ENCODE results near the gene ZNF783.

The ZNF783 gene

GRCh38 chr7:149291036-149291780, 29.2 kb downstream of the ZNF783 start:
- no peaks in the 10 kb centered on the region for H3K9me3 ChIP-seq (ENCODE audit: control insufficient read depth, insufficient read depth, low read depth, low read length)
- H3K9ac ChIP-seq (ENCODE audit: low read length): no peak overlapping the region
- H3K27me3 ChIP-seq (ENCODE audit: control insufficient read depth, insufficient read depth, low read length): peaks cover 4% of the 10 kb centered on the region; the same call in 1 of the 2 replicates
- peaks cover under 1% of the 10 kb centered on the region; the same call in 1 of the 2 replicates for H3K4me1 ChIP-seq (ENCODE audit: control insufficient read depth, insufficient read depth, low read length)
- H3K36me3 ChIP-seq (ENCODE audit: control insufficient read depth, insufficient read depth, low read length): peaks cover 7% of the 10 kb centered on the region; the same call in 1 of the 2 replicates
- no peak overlapping the region for H3K4me3 ChIP-seq (ENCODE audit: low read depth, low read length)
- no peak overlapping the region for H3K27ac ChIP-seq (ENCODE audit: low read depth, low read length)

GRCh38 chr7:149291781-149292461, 29.9 kb downstream of the ZNF783 start:
- no peaks in the 10 kb centered on the region for H3K27me3 ChIP-seq (ENCODE audit: control insufficient read depth, insufficient read depth, low read length)
- no peak overlapping the region for H3K4me3 ChIP-seq (ENCODE audit: low read depth, low read length)

GRCh38 chr7:149292462-149292823, 30.4 kb downstream of the ZNF783 start:
- Histone ChIP-seq H3K27me3 (ENCODE audit: control insufficient read depth, insufficient read depth, low read length) (no peaks in the 10 kb centered on the region), H3K27ac (ENCODE audit: low read depth, low read length) (no peak overlapping the region), H3K9ac (ENCODE audit: low read length) (no peak overlapping the region), H3K4me3 (ENCODE audit: low read depth, low read length) (no peak overlapping the region), H3K4me1 (ENCODE audit: control insufficient read depth, insufficient read depth, low read length) (no peaks in the 10 kb centered on the region), H3K36me3 (ENCODE audit: control insufficient read depth, insufficient read depth, low read length) (peaks cover 7% of the 10 kb centered on the region; the same call in 1 of the 2 replicates), H3K9me3 (ENCODE audit: control insufficient read depth, insufficient read depth, low read depth, low read length) (no peaks in the 10 kb centered on the region)

More at GRCh38 chr7:149291781-149292461, 29.9 kb downstream of the ZNF783 start:
- Histone ChIP-seq H3K4me1 (ENCODE audit: control insufficient read depth, insufficient read depth, low read length) (no peaks in the 10 kb centered on the region), H3K27ac (ENCODE audit: low read depth, low read length) (no peak overlapping the region), H3K9ac (ENCODE audit: low read length) (no peak overlapping the region), H3K36me3 (ENCODE audit: control insufficient read depth, insufficient read depth, low read length) (peaks cover 7% of the 10 kb centered on the region; the same call in 1 of the 2 replicates), H3K9me3 (ENCODE audit: control insufficient read depth, insufficient read depth, low read depth, low read length) (no peaks in the 10 kb centered on the region)

- peaks cover 7% of the 10 kb centered on the region; the same call in 1 of the 2 replicates for H3K36me3 ChIP-seq (ENCODE audit: control insufficient read depth, insufficient read depth, low read length)
- no peaks in the 10 kb centered on the region for H3K9me3 ChIP-seq (ENCODE audit: control insufficient read depth, insufficient read depth, low read depth, low read length)
- H3K9ac ChIP-seq (ENCODE audit: low read length): no peak overlapping the region
- no peaks in the 10 kb centered on the region for H3K27me3 ChIP-seq (ENCODE audit: control insufficient read depth, insufficient read depth, low read length)
- H3K27ac ChIP-seq (ENCODE audit: low read depth, low read length): no peak overlapping the region
- H3K4me1 ChIP-seq (ENCODE audit: control insufficient read depth, insufficient read depth, low read length): no peaks in the 10 kb centered on the region
- no peak overlapping the region for H3K4me3 ChIP-seq (ENCODE audit: low read depth, low read length)
Observed at GRCh38 chr7:149293338-149293737, 31.3 kb downstream of the ZNF783 start.

GRCh38 chr7:149293946-149294633, 32.1 kb downstream of the ZNF783 start:
- Histone ChIP-seq H3K27ac (ENCODE audit: low read depth, low read length) (no peak overlapping the region), H3K9ac (ENCODE audit: low read length) (no peak overlapping the region), H3K27me3 (ENCODE audit: control insufficient read depth, insufficient read depth, low read length) (no peaks in the 10 kb centered on the region), H3K36me3 (ENCODE audit: control insufficient read depth, insufficient read depth, low read length) (peaks cover 7% of the 10 kb centered on the region; the same call in 1 of the 2 replicates), H3K4me3 (ENCODE audit: low read depth, low read length) (no peak overlapping the region), H3K4me1 (ENCODE audit: control insufficient read depth, insufficient read depth, low read length) (no peaks in the 10 kb centered on the region), H3K9me3 (ENCODE audit: control insufficient read depth, insufficient read depth, low read depth, low read length) (peaks cover 7% of the 10 kb centered on the region)

GRCh38 chr7:149294634-149295480, 32.9 kb downstream of the ZNF783 start:
- Histone ChIP-seq H3K9me3 (ENCODE audit: control insufficient read depth, insufficient read depth, low read depth, low read length) (peaks cover 10% of the 10 kb centered on the region), H3K27ac (ENCODE audit: low read depth, low read length) (no peak overlapping the region), H3K4me1 (ENCODE audit: control insufficient read depth, insufficient read depth, low read length) (no peaks in the 10 kb centered on the region), H3K36me3 (ENCODE audit: control insufficient read depth, insufficient read depth, low read length) (peaks cover 7% of the 10 kb centered on the region; the same call in 1 of the 2 replicates), H3K9ac (ENCODE audit: low read length) (no peak overlapping the region), H3K4me3 (ENCODE audit: low read depth, low read length) (no peak overlapping the region), H3K27me3 (ENCODE audit: control insufficient read depth, insufficient read depth, low read length) (no peaks in the 10 kb centered on the region)

GRCh38 chr7:149295481-149295850, 33.5 kb downstream of the ZNF783 start:
- no peak overlapping the region for H3K9ac ChIP-seq (ENCODE audit: low read length)
- no peaks in the 10 kb centered on the region for H3K27me3 ChIP-seq (ENCODE audit: control insufficient read depth, insufficient read depth, low read length)
- H3K36me3 ChIP-seq (ENCODE audit: control insufficient read depth, insufficient read depth, low read length): peaks cover 7% of the 10 kb centered on the region; the same call in 1 of the 2 replicates
- H3K4me3 ChIP-seq (ENCODE audit: low read depth, low read length): no peak overlapping the region
- H3K4me1 ChIP-seq (ENCODE audit: control insufficient read depth, insufficient read depth, low read length): no peaks in the 10 kb centered on the region
- peaks cover 10% of the 10 kb centered on the region for H3K9me3 ChIP-seq (ENCODE audit: control insufficient read depth, insufficient read depth, low read depth, low read length)
- H3K27ac ChIP-seq (ENCODE audit: low read depth, low read length): no peak overlapping the region

GRCh38 chr7:149296368-149296767, 34.4 kb downstream of the ZNF783 start:
- Histone ChIP-seq H3K27ac (ENCODE audit: low read depth, low read length) (no peak overlapping the region), H3K4me3 (ENCODE audit: low read depth, low read length) (no peak overlapping the region), H3K27me3 (ENCODE audit: control insufficient read depth, insufficient read depth, low read length) (no peaks in the 10 kb centered on the region), H3K9ac (ENCODE audit: low read length) (no peak overlapping the region), H3K4me1 (ENCODE audit: control insufficient read depth, insufficient read depth, low read length) (0 out of 2 replicates have a peak, but pooled peaks cover 1% of the 10 kb centered on the region), H3K36me3 (ENCODE audit: control insufficient read depth, insufficient read depth, low read length) (peaks cover 7% of the 10 kb centered on the region; the same call in 1 of the 2 replicates), H3K9me3 (ENCODE audit: control insufficient read depth, insufficient read depth, low read depth, low read length) (peaks cover 10% of the 10 kb centered on the region)

GRCh38 chr7:149297034-149297755, 35.2 kb downstream of the ZNF783 start:
- peaks cover 7% of the 10 kb centered on the region; the same call in 1 of the 2 replicates for H3K36me3 ChIP-seq (ENCODE audit: control insufficient read depth, insufficient read depth, low read length)
- peaks cover 10% of the 10 kb centered on the region for H3K9me3 ChIP-seq (ENCODE audit: control insufficient read depth, insufficient read depth, low read depth, low read length)
- H3K4me1 ChIP-seq (ENCODE audit: control insufficient read depth, insufficient read depth, low read length): 0 out of 2 replicates have a peak, but pooled peaks cover 4% of the 10 kb centered on the region
- no peak overlapping the region for H3K27ac ChIP-seq (ENCODE audit: low read depth, low read length)
- H3K27me3 ChIP-seq (ENCODE audit: control insufficient read depth, insufficient read depth, low read length): no peaks in the 10 kb centered on the region
- no peak overlapping the region for H3K4me3 ChIP-seq (ENCODE audit: low read depth, low read length)
- H3K9ac ChIP-seq (ENCODE audit: low read length): no peak overlapping the region
